GM12865 (cell line): ENCODE measurements around the gene BBS9.

Experiments
- DNase-seq: peaks from one replicate; pipeline ENCODE4 v3.0.0; 2010; ENCODE audit warnings: low read depth
- H3K4me3 ChIP-seq: 2 replicates; pipeline ENCODE4 v1.5.1; 2011; ENCODE audit warnings: mild to moderate bottlenecking, low read depth, low read length, control low read depth
- TF ChIP-seq, protein P1 (sequence below): IDR thresholded peaks from 2 replicates; pipeline ENCODE4 v1.5.1; 2011; ENCODE audit warnings: low read length, control low read depth, low read depth, inconsistent platforms; ENCODE audit not compliant: insufficient read depth; ENCODE audit errors: missing control alignments

The BBS9 gene

DNA sequence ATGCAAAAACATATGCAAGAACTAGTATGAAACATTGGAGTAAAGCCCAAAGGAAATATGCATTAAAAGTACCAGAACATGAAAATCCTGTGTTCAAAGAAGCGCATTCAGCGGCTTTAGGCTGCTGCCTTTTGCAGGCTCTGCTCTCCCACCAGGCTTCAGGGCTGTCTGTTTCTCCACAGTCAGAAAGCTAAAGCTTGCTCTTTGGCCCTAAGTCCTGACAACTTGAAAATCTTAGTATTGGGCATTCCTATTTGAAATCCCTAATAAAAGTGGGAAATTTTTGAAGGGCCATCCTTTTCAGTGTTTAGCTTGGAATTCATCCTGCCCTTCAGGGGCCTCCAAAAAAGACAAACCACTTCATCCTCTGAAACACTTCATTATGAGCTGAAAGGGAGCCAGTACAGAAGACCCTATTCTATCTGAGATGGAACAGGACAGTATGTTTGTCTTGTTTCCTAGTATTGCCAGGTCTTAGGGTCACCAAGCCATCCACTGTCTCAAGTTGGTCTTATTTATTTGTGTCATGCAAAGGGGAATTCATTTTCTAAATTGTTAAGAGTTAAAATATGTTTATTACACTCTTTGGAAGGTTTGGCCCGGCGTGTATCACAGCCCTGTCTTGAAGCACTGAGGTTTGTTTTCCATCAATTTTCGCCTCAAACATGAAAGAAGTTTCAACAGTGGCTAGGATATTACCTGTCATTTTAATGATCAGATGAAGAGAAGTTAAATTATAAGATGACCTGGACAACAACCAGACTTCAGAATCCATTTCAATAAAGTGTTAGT, 449.7 kb downstream of the BBS9 start:
- DNase-seq, result no peak
- TF ChIP-seq, protein P1, sequence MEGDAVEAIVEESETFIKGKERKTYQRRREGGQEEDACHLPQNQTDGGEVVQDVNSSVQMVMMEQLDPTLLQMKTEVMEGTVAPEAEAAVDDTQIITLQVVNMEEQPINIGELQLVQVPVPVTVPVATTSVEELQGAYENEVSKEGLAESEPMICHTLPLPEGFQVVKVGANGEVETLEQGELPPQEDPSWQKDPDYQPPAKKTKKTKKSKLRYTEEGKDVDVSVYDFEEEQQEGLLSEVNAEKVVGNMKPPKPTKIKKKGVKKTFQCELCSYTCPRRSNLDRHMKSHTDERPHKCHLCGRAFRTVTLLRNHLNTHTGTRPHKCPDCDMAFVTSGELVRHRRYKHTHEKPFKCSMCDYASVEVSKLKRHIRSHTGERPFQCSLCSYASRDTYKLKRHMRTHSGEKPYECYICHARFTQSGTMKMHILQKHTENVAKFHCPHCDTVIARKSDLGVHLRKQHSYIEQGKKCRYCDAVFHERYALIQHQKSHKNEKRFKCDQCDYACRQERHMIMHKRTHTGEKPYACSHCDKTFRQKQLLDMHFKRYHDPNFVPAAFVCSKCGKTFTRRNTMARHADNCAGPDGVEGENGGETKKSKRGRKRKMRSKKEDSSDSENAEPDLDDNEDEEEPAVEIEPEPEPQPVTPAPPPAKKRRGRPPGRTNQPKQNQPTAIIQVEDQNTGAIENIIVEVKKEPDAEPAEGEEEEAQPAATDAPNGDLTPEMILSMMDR, result no peak
- H3K4me3 ChIP-seq, result no peak overlapping the region

DNA sequence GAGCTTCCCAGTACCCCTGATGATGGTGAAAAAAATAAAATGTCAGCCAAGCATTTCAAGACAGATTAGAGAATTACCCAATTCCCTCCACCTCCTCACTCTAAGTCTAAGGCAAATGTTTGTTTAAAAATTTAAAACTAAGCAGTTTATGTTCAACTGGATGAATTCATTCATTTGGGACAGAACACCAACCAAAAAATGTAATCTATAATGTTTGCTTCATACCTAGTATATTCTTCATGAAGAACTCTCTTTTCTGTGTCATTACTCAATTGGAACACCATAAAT, 450.3 kb downstream of the BBS9 start:
- TF ChIP-seq, protein P1, result no peak
- no peak overlapping the region for H3K4me3 ChIP-seq

DNA sequence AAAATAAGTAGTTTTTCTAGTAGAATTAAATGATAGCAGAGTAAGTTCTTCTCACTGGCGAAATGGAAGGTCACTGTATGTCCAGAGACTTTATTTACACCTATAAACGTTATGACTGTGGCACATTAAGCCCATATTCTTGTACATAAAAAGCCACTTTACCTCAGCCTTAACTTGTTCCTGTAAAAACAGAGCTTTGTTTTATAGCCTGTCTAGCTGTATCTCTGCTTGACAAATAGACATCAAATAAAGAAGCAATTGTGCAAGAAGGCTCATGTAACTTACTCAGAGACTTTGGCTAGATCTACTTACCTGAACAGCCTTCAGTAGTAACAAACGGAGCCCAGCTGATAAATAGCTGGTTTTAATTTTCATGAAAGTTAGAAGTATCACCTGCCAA, 451.9 kb downstream of the BBS9 start:
- no peak for DNase-seq
- TF ChIP-seq, protein P1, result no peak
- H3K4me3 ChIP-seq, result no peak overlapping the region

More for the DNA sequence above, 450.3 kb downstream of the BBS9 start:
- DNase-seq, result no peak

DNA sequence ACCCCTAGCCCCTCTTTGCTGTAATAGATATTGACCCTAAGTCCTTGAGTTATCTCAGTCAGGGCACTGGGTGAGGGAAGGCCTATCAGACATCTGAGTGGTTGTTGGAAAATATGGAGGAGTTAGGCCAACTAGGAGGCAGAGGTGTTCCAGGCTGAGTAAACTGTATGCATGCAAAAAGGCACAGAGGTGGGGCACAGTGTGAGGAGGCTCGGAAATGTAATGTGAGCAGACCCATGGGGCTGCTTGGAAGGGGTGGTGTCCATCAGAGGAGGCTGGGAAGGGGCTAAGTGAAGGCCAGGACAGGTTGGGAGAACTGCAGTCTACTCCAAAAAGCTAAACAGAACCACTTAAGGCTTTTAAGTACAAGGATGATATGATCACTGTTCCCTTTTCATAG, 452.7 kb downstream of the BBS9 start:
- TF ChIP-seq, protein P1, result no peak
- DNase-seq, result no peak
- no peak overlapping the region for H3K4me3 ChIP-seq

DNA sequence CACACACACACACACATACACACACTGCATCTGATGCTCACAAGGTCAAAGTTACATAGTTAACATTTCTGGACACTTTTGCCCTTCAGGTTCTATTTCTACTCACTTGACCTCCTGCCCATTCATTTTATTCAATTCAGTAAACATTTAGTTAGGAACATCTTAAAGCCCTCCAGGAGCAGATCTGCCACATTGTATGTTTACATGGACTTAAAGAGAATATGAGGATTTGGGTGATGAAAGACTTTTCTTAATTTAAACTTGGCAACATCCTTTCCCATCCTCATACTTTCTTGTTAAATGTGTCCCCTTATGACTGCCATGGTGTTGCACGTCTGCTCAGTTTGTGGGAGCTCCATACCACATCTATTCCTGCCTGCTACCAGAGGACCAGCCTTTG, 453.2 kb downstream of the BBS9 start:
- TF ChIP-seq, protein P1, result no peak

DNA sequence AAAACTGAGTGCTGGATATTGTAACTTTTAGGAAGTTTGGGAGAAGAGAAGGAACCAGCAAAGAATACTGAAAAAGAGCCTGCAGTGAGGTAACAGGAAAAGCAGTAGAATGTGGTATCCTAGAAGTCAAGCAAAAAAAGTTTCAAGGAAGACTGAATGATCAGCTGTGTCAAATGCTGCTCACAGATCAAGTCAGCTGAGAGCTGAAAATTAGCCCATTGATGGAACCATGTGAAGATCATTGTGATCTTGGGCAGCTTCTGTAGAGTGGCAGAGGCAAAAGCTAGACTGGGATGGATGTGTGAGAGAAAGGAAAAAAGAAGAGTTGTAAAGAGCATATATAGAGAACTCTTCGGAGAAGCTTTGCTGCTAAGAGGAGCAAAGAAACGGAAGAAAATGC, 460.5 kb downstream of the BBS9 start:
- TF ChIP-seq, protein P1, result no peak
- DNase-seq, result no peak
- no peak overlapping the region for H3K4me3 ChIP-seq

More for the DNA sequence above, 453.2 kb downstream of the BBS9 start:
- H3K4me3 ChIP-seq, result no peak overlapping the region
- no peak for DNase-seq

DNA sequence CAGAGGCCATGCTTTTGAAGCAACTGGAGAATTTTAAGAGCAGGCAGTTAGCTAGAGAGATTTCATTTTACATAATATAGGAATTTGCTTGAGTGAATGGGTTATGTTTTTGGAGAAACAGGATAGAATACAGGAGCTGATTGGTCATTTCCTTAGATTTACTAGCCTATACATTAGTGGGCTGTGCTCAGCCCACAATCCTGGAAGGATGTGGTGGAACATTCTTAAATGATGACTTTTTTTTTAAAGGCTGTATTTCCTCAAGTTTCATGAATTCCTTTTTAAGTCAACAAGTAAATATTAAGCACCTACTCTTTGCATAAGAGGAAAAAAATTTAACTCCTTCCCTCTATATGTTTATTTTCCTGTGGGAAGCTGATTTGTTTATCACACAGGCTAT, 461.6 kb downstream of the BBS9 start:
- DNase-seq, result no peak
- TF ChIP-seq, protein P1, result no peak
- no peak overlapping the region for H3K4me3 ChIP-seq
